HUDEP-2 (cell line): ENCODE results near the gene CCDC142.
A peak's percentile ranks its signal among the peaks of the same experiment; 100 is the strongest.
"Not testable (repeated sequence)": the region's sequence is repeated elsewhere in the genome, so short reads cannot be mapped to it uniquely, and the experiment has no call there.

Source experiments
- DNase-seq, 76 experiments: peaks; one replicate each; lab custom pipeline; 2025; ENCODE audit not compliant: unreplicated experiment in 76 of 76; lab: John Stamatoyannopoulos, UW

Gene CCDC142

DNA sequence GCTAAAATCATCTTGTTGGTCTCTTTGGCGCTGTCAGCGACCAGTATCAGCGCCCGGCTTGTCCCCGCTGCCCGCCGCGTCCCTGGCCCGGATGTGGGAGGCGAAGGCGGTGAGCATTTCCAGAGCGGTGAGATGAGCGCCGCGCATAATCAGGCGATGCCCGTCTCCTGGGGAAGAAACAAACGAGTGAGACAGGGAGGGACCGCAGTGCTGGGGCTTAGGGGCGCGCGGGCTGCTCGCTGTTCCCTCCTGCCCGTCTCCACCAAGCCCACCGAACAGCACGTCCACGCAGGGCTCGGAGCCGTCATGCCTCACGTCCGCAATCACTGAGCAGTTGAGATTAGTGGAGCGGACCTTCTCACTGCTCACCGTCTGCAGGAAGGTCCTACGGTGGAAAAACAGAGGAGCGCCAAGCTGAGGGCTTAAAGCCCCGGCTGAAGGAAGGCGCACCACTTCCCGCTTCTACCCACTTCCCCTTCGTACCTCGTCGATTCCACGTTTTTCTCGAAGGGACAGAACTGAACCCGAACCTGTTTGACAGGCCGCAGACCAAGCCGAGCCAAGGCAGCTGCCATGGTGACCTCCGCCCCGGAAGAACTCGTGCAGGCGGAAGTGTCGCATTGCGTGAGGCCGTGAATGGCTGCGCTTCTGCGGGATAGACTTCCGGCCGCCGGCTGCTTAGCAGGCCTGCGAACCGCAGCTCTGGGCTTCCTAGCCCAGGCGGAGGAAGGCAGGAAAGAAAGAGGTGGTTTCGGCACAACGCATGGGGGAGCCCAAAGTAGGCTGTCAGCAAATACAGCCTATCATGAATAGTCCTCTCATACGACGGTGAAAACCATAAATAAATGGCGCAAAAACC, 10.5 kb downstream of the CCDC142 start, which contains the start of gene MRPL53:
Gene MRPL53 (minus strand): TSS at position 595 of the 859 bp plus-strand sequence. CDS start 20 bp downstream, at position 575.
- peak; percentile 25 to 93 (median 84) for DNase-seq

- DNase-seq, result peak in 5 of 76 experiments; percentile 4 to 15 (median 6)
These were observed 11.3 kb downstream of the CCDC142 start for GRCh38 chr2:74471332-74472065.

DNA sequence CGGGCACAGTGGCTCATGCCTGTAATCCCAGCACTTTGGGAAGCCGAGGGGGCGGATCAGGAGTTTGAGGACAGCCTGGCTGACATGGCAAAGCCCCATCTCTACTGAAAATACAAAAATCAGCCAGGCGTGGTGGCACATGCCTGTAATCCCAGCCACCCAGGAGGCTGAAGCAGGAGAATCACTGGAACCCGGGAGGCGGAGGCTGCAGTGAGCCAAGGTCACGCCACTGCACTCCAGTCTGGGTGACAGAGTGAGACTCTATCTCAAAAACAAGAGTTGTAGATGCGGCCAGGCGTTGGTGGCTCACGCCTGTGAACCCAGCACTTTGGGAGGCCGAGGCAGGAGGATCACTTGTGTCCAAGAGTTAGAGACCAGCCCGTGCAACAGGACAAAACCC, 12.1 kb downstream of the CCDC142 start:
- not testable (repeated sequence) for DNase-seq

DNA sequence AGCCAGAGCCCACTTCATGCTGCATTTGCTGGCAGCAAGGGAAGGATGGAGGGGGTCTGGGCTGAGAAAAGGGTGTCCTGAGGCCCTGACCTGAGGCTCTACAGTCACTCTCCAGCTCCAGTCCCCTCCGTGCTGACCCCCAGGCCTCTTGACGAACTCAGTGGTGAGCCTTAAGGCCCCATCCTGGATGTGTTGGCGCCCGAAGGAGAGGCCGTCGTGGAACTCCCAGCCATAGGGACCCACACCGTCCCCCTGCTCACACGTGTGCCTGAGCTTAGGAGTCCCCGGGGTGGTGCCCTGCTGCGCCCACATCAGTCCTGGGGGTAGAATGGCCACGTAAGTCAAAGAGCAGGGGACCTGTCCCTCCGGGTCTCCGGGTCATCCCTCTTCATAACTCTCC, 18.4 kb downstream of the CCDC142 start:
- no peak for DNase-seq

DNA sequence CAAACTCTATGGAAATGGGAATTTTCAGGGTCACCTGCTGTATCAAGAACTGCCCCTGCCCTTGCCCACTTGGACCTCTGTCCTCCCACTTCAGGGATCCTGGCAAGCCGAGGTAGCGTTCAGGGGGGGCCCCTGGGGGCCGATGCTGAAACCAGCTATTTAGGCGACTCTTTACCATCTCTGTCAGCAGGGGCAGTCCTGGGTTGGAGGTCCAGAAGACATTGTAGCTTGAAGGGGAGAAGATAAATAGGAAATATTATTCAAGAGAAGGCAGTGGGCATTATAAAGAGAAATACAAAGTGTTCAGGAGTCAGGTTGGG, 20.1 kb downstream of the CCDC142 start:
- DNase-seq, result no peak

DNA sequence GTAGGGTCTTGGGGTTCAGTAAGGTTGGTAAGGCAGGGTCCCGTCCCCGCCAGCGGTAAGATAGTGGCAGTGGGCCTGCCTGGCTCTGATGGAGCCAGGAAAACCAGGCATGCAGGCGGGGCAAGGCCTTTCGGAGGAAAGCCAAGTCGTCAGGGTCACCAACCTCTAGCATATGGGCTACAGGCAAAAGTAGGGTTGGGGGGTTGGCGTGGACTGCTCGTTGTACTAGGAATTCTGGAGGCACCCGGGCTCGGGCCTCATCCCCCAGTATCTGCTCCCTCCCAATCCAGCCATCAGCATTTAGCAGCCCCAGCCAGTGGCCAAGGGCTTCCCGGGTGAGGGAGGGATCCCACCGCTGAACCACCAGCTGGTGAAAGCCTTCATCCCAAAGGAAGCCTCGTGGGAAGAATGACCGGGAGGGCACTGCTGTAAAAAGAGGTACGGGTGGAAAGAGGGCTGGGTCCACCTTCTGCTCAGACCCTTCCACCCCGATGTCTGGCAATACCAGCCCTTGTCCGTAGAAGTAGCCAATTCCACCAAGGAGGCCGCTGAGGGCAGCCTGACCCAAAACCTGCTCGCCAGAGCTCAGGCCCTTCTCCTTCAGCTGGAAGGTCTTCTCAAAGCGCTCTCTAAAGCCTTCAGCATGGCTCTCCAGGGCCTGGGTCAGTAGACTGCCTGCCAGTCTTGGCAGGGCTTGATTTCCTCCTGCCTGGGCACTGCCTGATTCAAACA, 20.6 kb downstream of the CCDC142 start:
- DNase-seq, result no peak

GRCh38 chr2:74461187-74462053, 21.4 kb downstream of the CCDC142 start:
- DNase-seq, result peak in 5 of 76 experiments; percentile 2 to 26 (median 23)

GRCh38 chr2:74460187-74460586, 22.6 kb downstream of the CCDC142 start:
- DNase-seq, result not testable (repeated sequence)

DNA sequence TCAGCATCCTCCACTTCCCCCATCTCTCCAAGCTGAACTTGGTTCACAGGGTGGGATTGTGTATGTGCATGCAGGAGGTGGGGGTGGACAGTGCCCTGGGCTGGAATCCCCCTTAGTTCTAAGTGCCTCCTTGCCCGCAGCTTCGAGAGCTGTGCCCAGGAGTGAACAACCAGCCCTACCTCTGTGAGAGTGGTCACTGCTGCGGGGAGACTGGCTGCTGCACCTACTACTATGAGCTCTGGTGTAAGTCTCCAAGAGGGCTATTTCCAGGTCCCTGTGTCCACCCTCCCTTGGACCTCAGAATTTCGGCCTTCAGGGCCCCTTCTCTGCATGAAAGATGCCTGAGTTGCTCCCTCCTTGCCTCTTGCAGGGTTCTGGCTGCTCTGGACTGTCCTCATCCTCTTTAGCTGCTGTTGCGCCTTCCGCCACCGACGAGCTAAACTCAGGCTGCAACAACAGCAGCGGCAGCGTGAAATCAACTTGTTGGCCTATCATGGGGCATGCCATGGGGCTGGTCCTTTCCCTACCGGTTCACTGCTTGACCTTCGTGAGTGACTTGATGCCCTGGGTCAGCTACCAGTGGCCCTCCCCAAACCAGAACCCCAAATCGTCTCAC, 23.2 kb downstream of the CCDC142 start:
- DNase-seq, result not testable (repeated sequence)

- no peak for DNase-seq
These were observed 23.8 kb downstream of the CCDC142 start for GRCh38 chr2:74458938-74459363.

DNA sequence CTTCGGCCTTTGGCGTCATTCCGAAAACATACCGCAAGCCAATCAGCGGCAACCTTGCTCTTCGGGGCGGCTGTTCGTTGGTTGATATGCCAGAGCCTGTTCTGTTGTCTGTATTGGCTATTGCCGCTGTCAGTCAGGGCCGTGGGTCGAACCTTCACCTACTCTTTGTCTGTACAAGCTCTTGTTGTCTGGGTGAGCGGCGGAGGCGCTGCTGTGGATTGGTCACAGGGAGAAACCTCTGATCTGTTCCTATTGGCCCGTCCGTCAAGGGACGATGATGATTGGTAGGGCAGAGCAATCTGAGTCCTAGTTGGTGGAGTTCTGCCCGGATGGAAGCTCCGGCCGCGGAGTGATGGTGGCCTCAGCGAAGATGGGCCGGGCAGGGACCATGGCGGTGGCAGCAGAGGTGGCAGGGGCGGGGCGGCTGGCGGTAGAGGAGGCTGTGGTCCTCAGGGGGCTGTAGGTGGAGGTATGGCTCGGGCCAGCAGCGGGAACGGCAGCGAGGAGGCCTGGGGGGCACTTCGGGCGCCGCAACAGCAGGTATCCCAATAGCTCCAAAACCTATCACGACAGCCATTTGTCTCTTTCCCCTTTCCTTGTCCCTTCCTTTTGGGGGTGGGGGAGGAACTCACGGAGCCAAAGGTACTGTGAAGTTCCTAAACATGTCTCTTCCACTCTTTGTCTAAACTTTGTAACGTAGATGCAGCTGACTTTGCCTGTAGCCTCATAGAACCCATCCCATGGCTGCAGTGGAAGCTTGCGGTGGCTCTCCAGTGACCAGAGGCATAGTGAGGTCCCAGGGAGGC, 24.5 kb downstream of the CCDC142 start, which contains the start of gene WBP1:
Gene WBP1 (plus strand): TSS at position 307 of the 806 bp plus-strand sequence. CDS start 165 bp downstream, at position 472.
- DNase-seq, result peak in 75 of 76 experiments; percentile 65 to 100 (median 99)

GRCh38 chr2:74457549-74458131, 25.2 kb downstream of the CCDC142 start:
- peak in 33 of 76 experiments; percentile 9 to 85 (median 38) for DNase-seq

DNA sequence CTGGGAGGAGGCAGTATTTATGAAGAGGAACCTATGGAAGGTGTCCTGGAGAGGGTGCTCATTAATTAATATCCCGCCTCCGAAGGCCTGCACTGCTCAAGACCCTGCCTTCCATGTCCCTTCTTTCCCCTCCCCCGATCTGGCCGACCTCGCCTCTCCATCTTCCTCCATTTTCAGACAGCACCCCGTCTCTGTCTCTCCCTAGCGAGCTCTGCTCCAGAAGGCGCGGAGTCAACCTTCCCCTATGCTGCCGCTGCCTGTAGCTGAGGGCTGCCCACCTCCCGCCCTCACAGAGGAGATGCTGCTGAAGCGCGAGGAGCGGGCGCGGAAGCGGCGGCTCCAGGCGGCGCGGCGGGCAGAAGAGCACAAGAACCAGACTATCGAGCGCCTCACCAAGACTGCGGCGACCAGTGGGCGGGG, 25.7 kb downstream of the CCDC142 start:
- DNase-seq, result peak in 3 of 76 experiments; percentile 36 to 48 (median 46)

DNA sequence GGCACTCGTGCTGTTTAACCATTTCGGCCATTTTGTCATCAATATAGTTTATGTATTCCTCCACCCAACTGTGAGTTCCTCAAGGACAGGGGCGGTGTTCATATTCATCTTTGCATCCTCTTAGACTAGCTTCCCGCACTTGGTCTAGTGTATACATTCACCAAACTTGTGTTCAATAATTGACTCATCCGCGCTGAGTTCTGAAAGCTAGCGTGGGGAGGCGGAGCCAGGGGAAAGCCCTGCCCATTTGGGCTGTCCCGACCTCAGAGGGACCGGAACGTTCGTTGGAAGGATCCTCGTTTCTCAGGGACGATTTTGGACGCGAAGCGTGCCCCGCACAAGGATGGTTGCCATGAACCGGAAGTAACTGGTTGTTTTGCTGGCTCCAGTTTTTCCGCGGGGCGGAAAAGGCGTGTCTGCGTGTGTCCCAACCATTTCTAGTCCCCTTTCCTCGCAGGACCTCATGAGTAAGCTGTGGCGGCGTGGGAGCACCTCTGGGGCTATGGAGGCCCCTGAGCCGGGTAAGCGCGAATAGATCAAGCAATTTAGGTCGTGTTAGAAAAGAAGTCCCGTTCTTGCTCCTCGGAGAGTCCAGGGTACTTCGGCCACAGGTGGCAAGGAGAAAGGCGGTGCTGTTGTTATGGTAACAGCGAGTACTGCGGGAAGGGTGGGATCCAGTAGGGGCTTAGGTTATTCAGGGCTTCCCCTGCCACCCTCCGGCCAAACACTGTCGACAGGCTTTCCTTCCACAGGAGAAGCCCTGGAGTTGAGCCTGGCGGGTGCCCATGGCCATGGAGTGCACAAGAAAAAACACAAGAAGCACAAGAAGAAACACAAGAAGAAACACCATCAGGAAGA, 27.9 kb downstream of the CCDC142 start, which contains the start of gene INO80B:
Gene INO80B (plus strand): TSS at position 434 of the 858 bp plus-strand sequence. CDS start 30 bp downstream, at position 464.
- DNase-seq, result peak in 75 of 76 experiments; percentile 40 to 98 (median 93)

DNA sequence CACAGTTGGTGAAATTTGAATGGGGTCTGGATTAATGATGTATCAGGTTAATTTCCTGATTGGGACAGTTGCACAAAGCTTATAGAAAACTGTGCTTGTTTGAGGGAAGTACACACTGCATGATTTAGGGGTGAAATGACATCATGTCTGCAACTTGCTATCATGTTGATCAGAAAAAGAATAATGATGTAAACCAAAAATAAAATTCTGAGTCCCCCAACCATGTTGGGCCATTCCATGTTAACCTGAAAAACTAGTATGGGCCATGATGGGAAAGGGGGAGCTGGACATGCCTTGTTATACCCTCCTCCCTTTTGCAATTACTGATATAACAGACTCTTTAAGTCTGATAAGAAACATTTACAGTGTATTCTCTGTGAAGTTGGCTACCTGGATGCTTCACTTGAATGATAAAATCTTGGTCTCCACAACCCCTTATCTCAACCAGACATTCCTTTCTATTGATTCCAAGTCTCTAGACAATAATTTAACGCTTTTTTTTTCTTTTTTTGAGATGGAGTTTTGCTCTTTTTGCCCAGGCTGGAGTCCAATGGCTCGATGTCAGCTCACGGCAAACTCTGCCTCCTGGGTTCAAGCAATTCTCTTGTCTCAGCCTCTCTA, 32.1 kb downstream of the CCDC142 start:
- no peak for DNase-seq

- no peak for DNase-seq
These were observed 34.0 kb downstream of the CCDC142 start for GRCh38 chr2:74448771-74449170.
